GM21515 (cell line): ENCODE data around the gene FTL.

Experiments
- ATAC-seq: cut with Tn5 transposase; IDR thresholded peaks from one replicate; pipeline ENCODE4 v1.9.1; 2021; ENCODE audit not compliant: unreplicated experiment

FTL gene

DNA sequence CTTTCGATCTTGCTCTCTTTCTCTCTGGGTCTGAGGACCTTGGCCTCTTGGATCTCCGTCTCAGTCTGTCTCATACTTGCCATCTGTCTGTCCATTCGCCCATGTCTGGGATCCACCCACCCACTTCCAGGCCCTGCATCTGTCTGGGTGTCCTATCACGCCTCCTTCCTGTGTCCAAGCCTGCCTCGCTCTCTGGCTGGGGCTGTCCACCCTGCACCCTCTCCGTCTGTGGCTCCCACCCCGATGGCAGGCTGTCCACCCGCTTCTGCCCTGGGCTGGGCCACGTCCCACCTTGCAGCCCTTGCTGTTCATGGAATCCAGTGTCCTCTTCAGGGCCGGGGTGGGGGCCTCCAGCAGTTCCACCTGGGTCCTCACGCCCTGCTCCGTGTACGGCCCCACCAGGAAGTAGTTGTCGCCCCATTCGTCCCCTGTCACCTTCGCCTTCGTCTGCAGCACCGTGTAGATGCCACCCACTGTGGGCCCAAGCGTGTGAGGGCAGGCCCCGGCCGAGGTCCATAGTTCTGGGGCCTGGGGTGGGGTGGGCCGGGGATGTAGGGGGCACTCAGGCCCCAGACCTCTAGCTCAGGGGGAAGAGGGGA lies 26.0 kb downstream of the FTL start:
- ATAC-seq = no peak

DNA sequence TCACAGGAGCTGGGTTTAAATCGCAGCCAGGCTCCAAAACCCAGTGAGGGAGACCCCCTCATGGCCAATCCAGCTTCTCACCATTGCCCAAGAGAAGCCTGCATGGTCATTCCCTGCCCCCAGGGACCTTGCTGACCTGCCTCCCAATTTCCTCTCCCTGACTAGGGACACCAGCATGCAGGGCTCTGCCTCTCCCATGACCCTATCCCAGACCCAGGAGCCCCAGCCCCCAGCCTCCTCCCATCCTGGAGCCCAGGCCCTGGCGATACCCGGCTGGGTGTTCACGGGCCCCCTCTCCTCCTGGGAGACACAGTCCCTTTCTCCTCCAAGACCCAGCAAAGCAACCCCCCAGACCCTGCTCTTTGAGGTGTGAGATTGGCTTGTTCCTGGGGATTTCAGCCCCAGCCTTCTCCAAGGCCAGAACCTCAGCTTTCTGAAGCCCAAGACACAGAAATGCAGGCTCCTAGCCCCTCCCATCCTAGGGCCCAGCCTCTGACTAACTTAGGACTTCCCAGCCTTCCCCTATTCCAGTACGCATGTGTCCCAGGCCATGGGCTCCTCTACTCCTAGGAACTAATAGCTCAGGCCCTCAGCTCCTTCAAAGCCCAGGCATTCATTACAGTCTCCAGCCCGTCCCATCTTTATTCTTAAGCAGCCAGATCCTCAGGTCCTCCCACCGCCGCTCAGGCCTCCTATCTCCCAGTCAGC lies 26.9 kb downstream of the FTL start:
- no peak for ATAC-seq

DNA sequence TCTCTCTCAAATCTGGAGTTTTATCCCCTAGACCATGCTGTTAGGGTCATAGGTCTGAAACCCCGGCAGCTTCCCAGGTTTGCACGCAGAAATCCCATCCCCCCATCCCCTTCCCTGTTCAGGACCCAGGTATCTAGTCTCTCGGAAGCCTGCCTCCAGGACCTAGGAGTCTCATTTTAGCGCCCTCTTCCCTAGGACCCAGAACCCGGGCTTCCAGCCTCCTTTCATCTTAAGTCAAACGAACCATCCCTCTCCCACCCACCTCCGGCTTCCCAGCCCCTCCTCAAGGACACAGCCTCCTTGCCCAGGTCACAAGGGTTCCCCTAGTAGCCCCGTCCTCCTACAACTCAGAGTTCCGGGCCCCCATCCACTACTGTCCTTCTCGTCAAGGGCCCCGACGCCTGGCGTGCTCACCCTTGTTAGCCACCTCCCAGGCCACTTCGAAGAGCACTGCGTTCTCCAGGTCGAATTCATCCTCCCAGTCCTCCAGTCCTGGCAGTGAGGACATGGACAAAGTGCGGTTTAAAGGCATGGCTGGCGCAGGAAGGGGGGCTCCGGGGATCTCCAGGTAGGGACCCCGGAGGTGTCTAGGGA lies 27.6 kb downstream of the FTL start:
- ATAC-seq = peak; percentile 8

DNA sequence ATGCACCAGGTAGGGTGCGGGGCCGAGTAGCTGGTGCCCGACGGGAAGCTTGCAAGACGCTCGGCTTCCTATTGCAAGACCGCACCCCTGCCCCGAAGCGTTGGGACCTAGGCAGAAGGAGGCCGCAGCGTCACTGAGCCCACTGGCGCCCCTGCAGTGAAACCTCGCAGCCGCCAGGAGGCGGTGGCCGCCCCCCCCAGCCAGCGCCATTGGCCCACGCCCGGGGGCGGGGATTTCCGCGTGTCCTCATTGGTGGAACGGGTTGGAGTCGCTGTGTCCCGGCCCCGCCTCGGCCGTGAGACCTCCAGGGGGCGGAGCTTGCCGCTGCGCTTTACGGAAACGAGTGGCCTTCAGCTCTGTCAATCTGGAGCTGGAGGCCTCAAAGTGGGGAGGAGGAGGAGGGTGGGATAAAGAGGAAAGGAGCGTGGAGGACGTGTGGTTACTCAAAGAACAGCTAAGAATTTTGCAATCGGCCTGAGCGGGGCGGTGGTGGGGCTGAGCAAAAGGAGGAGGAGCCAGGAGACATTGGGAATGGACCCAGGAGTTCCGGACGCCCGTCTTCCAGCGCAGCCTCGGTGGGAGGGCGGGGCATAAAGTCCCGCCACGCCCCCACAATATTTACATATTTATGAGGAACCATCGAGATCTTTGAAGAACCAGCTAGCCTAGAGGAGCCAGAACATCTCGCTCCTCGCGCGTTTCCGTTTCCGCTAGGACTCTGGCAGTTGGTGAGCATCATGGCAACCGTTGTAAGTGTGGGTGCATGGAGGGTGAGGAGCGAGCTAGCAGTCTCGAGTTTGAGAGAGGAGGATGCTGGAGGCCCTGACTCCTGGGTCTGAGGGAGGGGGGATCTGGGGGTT lies 28.3 kb downstream of the FTL start, which contains the start of the genes GYS1 and RUVBL2:
Gene GYS1 (minus strand): TSS at position 135 of the 860 bp plus-strand sequence. CDS start 197 bp downstream, outside the sequence.
Gene RUVBL2 (plus strand): TSS at position 713 of the 860 bp plus-strand sequence. CDS start 25 bp downstream, at position 738.
- ATAC-seq = peak; percentile 84

DNA sequence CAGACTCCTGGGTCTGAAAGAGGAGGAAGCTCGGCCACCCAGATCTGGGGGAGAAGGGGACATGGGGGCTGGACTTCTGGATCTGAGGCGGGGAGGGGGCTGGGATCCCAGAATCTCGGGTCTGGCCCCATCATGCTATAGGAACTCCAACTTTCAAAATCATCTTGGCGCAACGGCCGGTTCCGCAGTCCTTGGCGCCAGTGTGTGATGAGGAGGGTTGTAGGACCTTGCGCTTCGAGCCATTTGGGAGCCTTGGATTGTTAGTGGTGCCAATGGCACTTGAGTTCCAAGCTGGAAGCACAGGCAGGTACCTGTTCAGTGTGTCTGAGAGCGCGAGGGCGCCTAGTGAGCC lies 28.9 kb downstream of the FTL start:
- ATAC-seq = no peak

DNA sequence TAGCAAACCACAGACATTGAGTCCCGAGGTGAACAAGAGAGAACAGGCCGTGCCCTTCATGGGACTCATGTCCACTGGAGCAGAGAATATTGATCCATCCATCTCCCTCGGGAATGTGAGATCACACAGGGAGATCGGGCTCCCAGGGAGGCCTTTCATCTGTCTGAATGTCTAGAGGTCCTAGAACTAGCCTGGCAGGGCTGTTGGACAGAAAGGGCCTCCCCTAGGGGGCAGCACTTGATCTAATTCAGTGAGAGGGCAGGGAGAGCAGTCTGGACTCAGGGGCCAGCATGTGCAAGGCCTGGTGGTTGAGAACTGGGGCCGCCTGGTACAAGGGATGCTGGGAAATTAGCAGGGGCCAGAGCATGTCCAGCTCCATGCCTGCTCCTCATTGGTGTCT lies 32.9 kb downstream of the FTL start:
- ATAC-seq = no peak

DNA sequence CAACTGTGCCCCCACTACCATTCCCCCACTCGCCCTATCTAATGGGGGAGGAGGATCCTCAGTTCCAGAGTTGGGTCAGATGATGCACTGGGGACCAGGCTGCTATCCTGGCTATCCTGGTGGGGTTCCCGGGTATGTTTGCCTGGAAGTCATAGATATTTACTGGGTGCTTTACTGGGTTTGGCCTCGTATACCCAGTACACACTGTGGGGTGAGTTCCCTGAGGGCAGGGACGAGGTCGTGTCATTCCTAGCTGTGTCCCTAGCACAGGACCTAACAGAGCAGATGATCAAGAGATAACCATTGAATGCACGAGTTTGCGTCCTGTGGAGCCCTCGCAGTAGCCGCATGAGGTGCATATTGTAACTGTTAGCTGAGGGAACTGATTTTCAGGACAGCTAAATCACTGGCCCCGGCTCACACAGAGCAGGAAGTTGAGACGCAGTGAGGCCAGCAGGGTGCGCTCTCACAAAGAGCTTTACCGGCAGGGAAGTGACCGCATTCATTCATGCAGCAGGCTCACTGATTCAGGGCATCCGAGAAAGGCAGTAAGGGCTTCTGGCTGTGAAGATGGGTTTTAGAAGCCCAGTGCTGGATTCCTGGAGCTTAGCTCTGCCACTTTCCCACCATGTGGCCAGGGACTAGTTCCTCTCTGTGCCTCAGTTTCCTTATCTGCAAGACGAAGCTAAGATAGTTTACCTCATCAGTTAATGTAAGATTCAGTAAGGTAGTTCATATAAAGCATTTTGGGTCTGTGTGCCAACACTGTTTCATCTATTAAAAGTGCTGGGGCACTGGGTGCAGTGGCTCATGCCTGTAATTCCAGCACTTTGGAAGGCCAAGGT lies 34.6 kb downstream of the FTL start:
- ATAC-seq = no peak

DNA sequence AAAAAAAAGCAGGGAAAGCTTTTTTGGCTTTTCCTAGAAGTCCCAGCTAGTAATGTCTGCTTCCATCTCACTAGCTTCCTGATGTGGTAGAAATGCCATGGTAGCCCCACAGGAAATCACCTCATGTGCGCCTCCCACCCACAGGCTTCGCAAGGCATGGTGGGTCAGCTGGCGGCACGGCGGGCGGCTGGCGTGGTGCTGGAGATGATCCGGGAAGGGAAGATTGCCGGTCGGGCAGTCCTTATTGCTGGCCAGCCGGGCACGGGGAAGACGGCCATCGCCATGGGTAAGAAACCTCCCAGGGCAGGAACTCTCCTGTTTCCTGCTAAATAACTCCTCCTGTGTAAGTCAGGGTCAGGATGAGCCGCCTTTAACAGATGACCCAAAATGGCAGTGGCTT lies 39.0 kb downstream of the FTL start:
- ATAC-seq = no peak

DNA sequence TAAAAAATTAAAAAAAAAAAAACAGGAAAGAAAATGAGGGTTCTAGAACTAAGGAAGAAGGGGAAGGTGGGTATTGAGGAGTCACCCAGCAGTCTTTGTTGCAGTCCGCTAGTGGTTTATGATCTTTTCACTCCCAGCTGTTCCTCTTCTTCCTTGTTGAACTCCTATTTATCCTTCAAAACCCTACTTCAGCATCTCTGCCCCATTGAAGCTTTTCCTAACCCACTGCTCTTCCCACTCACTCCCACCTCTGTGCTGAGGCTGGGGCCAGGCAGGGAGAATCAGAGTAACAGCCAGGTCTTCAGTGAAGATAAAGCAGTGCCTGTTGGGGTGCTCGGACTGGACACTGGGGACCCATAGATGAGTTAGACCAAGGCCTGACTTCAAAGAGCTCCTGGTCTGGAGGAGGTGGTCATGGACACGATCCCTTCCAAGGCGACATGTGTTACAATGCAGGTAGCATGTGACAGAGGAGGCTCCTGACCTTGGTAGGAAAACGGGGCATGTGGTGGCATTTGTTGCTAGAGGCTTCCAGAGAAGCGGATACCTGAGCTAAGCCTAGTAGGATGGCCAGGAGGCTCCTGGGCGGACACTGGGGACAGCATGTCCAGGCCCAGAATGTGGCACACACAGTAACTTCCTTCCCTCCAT lies 40.0 kb downstream of the FTL start:
- no peak for ATAC-seq

DNA sequence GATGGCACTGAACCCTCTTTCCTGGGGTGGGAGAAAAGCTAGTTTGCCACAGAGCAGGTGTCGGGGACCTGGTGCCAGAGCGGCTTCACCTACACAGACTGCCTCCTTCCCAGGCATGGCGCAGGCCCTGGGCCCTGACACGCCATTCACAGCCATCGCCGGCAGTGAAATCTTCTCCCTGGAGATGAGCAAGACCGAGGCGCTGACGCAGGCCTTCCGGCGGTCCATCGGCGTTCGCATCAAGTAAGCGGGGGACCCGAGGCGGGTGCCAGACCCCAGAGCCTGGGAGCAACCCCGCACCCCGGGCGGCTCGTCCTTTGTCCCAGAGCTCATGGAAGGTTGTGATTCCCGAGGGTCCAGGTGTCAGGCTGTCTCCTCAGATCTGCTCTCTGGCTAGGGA lies 41.8 kb downstream of the FTL start:
- no peak for ATAC-seq

DNA sequence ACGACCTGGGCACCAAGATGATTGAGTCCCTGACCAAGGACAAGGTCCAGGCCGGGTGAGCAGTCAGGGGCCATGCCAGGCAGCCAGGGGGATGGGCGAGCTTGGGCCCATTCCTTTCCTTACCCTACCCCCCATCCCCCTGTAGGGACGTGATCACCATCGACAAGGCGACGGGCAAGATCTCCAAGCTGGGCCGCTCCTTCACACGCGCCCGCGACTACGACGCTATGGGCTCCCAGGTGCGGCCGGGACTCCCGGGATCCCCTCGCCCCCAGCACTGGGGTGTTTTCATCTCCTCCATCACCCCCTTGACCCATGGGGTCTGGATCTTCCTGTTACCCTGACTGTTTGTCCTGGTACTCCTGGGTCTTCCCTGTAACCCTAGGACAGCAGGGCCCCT lies 44.7 kb downstream of the FTL start:
- ATAC-seq = no peak

DNA sequence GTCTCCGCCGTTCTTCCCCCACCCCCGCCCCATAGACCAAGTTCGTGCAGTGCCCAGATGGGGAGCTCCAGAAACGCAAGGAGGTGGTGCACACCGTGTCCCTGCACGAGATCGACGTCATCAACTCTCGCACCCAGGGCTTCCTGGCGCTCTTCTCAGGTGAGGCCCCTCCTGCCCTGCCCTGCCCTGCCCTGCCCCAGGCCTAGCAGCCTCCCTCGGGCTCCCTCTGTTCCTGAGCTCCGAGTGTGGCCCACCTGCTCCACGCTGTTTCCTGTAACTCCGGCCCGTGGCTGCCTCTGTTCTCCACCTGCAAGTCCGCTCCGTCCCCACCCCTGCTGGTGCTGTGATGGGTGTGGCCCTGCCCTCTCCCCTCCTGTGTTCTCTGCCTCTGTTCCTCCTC lies 45.3 kb downstream of the FTL start:
- ATAC-seq = no peak

DNA sequence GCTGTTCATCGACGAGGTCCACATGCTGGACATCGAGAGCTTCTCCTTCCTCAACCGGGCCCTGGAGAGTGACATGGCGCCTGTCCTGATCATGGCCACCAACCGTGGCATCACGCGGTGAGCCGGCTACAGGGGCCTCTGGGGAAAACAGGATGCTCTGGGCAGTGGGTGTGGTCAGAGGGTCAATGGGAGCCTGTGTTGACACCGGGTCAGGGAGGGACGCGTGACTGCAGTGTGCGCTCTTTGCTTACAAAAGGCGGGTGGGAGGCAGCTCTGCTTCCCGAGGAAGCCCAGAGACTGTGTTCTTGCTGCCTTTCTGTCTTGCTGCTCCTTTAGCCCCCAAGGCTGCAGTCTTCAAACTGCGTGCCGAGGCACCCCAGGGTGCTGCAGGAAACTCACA lies 46.1 kb downstream of the FTL start:
- no peak for ATAC-seq

DNA sequence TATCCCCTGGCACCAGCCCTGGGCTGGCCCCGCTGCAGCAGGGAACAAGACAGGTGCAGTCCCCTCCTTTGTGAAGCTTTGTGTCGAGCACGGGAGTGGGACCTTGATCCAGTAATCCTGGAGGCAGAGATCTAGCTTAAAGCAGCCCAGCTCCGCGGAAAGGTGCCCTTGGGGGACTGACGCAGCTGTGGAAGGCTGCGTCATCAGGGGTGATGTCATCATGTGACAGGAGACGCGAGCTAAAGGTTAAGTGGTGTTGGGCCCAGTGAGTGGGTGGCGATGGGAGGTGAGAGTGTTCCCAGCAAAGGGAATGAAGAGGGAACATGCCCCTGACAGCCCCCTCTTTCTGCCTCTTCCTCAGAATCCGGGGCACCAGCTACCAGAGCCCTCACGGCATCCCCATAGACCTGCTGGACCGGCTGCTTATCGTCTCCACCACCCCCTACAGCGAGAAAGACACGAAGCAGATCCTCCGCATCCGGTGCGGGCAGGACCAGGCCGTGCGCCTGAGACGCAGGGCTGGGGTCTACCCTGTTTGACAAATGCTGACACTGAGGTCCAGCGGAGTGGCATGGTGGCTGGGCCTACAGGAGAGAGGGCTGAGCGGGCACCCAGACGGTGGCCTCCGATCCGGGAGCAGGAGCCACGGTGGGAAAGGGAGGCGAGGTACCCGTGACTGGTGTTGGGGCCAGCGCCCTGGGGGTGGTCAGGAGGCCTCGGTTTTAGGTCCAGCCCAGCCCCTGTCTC lies 49.2 kb downstream of the FTL start:
- ATAC-seq = no peak

DNA sequence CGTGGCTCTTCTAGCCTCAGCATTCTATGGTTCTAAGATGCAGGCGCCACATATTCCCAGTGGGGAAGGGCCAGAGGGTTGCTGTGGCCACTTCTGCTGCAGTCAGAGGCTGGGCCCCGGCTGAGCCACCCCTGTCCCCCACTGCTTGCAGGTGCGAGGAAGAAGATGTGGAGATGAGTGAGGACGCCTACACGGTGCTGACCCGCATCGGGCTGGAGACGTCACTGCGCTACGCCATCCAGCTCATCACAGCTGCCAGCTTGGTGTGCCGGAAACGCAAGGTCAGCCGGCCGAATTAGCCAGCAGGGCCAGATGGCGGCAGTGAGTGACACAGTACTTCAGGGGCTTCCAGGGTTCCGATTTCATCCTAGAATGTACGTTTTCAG lies 49.8 kb downstream of the FTL start:
- ATAC-seq = no peak

DNA sequence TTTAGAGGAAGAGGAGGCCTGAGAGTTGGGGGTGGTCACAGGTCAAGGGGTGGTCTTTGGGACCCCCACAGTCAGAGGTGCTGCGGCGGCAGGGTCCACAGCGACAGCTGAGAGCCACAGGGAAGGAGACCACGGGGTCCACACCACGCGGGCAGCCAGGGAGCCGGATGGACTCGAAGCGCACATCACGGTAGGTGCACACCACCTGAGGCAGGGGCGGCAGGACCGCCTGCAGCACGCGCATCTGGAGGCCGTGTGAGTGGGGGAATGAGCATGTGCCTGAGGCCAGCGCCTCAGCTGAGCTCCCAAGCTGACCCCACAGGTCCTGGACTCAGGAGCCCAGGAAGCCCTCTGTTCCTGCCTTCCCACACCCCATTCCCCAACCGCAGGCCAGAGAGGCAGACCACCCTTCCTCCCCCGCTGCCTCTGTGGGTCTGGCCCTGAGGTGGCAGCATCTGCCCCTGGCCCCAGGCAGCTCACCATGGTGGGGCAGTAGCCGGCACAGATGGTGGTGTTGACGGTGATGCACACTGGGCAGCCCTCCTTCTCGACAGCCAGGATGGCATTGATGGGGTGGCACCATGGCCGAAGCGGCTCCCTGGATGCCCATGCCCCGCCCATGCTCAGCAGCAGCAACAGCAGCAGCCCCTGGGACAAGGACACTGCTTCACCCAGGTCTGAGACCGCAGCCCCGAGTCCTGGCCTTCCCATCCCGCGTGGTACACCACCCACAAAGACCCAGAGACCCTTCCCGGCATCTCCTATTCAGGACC lies 51.1 kb downstream of the FTL start:
- ATAC-seq = no peak
